OCI-LY3 (cell line): ENCODE data around the gene HOXC6.
A peak's percentile ranks its signal among the peaks of the same experiment; 100 is the strongest.

Experiments used
- H2AFZ ChIP-seq: fragments of 200-600, 300-600 bp; shearing (Covaris generic); 2 replicates; pipeline ENCODE4 v1.6.0; 2014; ENCODE audit warnings: antibody characterized with exemption, low read depth, low read length
- H3K27ac ChIP-seq: fragments of 200-600, 300-600 bp; sonication (generic); 2 replicates; pipeline ENCODE4 v1.5.1; 2014; ENCODE audit warnings: mild to moderate bottlenecking, low read length, moderate library complexity, mixed read lengths
- H3K27me3 ChIP-seq: fragments of 200-600, 300-600 bp; sonication (generic); 2 replicates; pipeline ENCODE4 v1.6.1; 2014; ENCODE audit warnings: low read depth, low read length, mixed read lengths
- H3K36me3 ChIP-seq: fragments of 200-600, 300-600 bp; sonication (generic); replicated peaks from 2 replicates; pipeline ENCODE3; 2014; ENCODE audit warnings: low read depth, low read length, mixed read lengths
- H3K4me1 ChIP-seq: fragments of 300-600, 200-600 bp; sonication (generic); 2 replicates; pipeline ENCODE4 v1.6.1; 2014; ENCODE audit warnings: low read length, mixed read lengths
- H3K4me2 ChIP-seq: fragments of 200-600, 300-600 bp; sonication (generic); 2 replicates; pipeline ENCODE4 v1.6.1; 2014; ENCODE audit warnings: low read length, mixed read lengths
- H3K4me3 ChIP-seq: fragments of 300-600, 200-600 bp; sonication (generic); 2 replicates; pipeline ENCODE4 v1.5.1; 2014; ENCODE audit warnings: antibody characterized with exemption, mild to moderate bottlenecking, low read length, moderate library complexity
- H3K79me2 ChIP-seq: fragments of 300-600, 200-600 bp; shearing (Covaris generic); 2 replicates; pipeline ENCODE4 v1.6.1; 2014; ENCODE audit warnings: mild to moderate bottlenecking, low read length, mixed read lengths
- H3K9ac ChIP-seq: fragments of 300-600, 200-600 bp; shearing (Covaris generic); 2 replicates; pipeline ENCODE4 v1.6.0; 2014; ENCODE audit warnings: mild to moderate bottlenecking, low read length, moderate library complexity
- H3K9me3 ChIP-seq: fragments of 200-600, 300-600 bp; shearing (Covaris generic); 2 replicates; pipeline ENCODE4 v1.6.1; 2014; ENCODE audit warnings: low read length, mixed read lengths; ENCODE audit not compliant: insufficient read depth
- H4K20me1 ChIP-seq: fragments of 200-600, 300-600 bp; sonication (generic); 2 replicates; pipeline ENCODE4 v1.6.1; 2016; ENCODE audit warnings: low read length, mixed read lengths; ENCODE audit not compliant: insufficient read depth
- EZH2phosphoT487 ChIP-seq: fragments of 200-600 bp; shearing (Covaris generic); IDR thresholded peaks from 2 replicates; pipeline ENCODE4 v1.6.1; 2018; ENCODE audit warnings: antibody characterized with exemption, mixed run types, low read depth
- TF ChIP-seq, protein P1 (sequence below): fragments of 200-600, 300-600 bp; sonication (generic); IDR thresholded peaks from 2 replicates; pipeline ENCODE4 v1.5.1; 2014; ENCODE audit warnings: antibody characterized with exemption, low read length, low read depth

HOXC6 gene

DNA sequence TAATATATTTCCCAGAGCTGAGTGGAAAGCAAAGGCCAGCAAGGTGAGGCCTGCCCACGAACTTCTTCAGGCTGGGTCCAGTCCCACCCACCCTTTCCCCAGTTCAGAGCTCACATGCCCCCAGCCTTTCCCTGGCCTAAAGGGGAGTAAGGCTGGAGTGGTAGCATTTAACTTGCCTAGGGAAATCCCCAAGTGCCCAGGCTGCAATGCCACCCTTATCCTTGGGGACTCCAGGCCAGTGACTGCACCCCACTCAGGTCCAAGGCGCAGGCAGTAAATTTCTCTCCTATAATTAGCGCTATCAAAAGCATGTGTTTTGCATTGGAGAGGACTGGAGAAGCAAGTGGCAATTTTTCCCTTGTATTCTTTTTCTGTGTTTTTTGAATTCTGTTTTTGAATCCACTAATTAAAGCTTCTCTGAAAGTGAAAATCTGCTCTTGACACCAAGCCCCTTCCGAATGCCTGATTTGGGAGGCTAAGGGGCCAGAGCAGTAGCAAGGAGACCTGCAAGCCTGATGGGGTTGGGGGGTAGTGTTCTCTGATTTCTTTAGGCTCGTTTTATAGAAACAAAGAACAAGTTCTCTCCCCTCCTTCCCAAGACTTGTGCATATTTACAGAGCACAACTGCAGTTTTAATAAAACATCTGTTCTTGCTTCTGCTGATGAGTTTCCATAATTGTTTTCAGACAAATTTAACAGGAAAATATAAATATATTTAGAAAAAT is 3.5 kb upstream of the HOXC6 start:
- H3K27me3 ChIP-seq = no peaks in the 10 kb centered on the region
- peak overlapping the region; percentile 91 for H3K4me2 ChIP-seq
- peaks cover 74% of the 10 kb centered on the region for H3K4me1 ChIP-seq
- no peaks in the 10 kb centered on the region for H3K36me3 ChIP-seq
- H3K4me3 ChIP-seq = peak overlapping the region; percentile 64; the same call in 1 of the 2 replicates
- no peak overlapping the region for H2AFZ ChIP-seq
- TF ChIP-seq, protein P1, sequence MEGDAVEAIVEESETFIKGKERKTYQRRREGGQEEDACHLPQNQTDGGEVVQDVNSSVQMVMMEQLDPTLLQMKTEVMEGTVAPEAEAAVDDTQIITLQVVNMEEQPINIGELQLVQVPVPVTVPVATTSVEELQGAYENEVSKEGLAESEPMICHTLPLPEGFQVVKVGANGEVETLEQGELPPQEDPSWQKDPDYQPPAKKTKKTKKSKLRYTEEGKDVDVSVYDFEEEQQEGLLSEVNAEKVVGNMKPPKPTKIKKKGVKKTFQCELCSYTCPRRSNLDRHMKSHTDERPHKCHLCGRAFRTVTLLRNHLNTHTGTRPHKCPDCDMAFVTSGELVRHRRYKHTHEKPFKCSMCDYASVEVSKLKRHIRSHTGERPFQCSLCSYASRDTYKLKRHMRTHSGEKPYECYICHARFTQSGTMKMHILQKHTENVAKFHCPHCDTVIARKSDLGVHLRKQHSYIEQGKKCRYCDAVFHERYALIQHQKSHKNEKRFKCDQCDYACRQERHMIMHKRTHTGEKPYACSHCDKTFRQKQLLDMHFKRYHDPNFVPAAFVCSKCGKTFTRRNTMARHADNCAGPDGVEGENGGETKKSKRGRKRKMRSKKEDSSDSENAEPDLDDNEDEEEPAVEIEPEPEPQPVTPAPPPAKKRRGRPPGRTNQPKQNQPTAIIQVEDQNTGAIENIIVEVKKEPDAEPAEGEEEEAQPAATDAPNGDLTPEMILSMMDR = no peak
- no peak for TF ChIP-seq EZH2phosphoT487
- peak overlapping the region; percentile 60; the same call in 1 of the 2 replicates for H3K9ac ChIP-seq
- no peak overlapping the region; the same call in 1 of the 2 replicates for H3K27ac ChIP-seq
- H4K20me1 ChIP-seq = no peaks in the 10 kb centered on the region
- H3K9me3 ChIP-seq = no peaks in the 10 kb centered on the region
- no peaks in the 10 kb centered on the region for H3K79me2 ChIP-seq

DNA sequence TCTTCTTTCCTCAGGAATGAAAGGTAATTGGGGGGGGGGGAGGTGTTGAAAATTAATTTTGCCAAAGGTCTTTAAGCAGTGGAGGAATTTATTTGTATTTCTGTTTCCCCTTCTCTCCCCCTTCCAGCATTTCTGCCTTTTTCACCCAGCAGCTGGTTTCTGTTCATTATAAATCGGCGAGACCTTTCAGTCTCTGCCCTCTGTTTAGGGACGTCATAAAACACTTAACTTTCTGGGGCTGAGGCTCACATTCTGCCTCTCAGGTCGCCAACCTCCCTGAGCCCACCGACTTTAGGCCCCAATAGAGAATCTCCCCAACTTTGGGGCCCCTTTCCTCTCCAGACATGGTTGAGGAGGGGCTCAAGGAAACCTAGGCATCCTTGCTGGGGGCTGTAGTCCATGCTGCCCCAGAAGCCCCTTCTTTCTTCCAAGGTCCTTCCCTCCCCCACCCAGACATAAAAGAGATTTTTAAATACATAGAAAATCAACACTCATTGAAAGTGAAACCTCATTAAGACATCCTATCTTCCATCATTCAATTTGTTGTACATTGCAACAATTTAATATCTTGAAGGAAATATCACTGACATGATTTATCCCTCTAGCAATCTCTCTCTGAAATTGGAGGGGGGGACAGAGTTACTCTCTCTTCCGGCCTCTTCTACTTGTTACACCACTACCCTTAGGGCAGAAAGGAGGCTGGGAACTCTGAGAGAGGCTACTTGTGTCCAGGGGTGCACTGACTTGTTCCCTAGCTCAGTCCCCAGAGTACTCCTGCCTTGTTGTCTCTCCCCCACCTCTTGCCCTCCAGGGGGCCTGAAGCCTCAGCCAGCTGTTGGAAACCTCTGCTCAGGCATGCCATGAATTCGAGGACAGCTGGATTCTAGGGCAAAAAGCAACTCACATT is 2.5 kb upstream of the HOXC6 start:
- peaks cover 66% of the 10 kb centered on the region for H3K4me1 ChIP-seq
- peak overlapping the region; percentile 60 for H3K9ac ChIP-seq
- H4K20me1 ChIP-seq = no peaks in the 10 kb centered on the region
- H3K36me3 ChIP-seq = no peaks in the 10 kb centered on the region
- peak overlapping the region; percentile 64 for H3K4me3 ChIP-seq
- H3K79me2 ChIP-seq = no peaks in the 10 kb centered on the region
- no peaks in the 10 kb centered on the region for H3K9me3 ChIP-seq
- peak overlapping the region; percentile 72 for H3K27ac ChIP-seq
- no peaks in the 10 kb centered on the region for H3K27me3 ChIP-seq
- no peak for TF ChIP-seq EZH2phosphoT487
- TF ChIP-seq, protein P1 = no peak
- H3K4me2 ChIP-seq = peak overlapping the region; percentile 91
- peak overlapping the region; percentile 63 for H2AFZ ChIP-seq

DNA sequence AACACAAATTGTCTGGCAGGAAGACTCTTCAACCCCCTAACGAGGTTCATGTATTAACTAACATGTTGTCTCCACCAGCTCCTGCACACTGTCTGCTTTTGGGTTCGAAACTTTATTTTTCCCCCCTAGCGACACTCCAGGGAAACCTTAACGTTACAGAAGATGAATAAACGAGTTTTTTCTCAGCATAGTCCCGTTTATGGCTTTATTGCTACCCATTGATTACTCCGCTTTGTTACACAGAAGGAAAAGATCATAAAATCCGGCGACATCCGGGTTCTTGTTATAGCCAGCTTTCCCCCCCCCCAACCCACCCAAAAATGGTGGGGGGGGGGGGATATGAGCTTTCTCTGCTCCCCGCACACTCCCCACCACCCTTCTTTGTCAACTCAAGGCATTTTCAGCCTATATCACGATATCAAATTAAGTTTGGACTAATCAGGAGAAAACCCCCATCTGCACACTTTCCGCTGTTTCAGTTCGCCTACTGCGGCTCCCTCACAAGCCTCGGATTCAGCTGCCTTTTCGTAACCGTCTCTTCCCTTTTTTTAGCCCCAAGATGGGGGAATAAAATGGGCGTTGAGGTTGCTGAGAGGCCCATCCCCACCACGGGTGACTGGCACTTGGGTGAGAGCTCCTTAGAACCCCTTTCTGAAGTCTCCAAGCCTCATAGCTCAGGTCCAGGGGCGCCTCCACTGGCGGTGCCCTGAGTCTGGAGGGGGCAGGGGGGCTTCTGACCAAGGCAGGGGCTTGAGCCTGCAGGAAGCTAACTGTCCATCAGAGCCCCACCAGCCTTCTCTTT is 1.4 kb upstream of the HOXC6 start:
- H4K20me1 ChIP-seq = no peaks in the 10 kb centered on the region
- H3K79me2 ChIP-seq = no peaks in the 10 kb centered on the region
- H3K4me3 ChIP-seq = peak overlapping the region; percentile 64
- H3K9ac ChIP-seq = peak overlapping the region; percentile 60
- H3K4me1 ChIP-seq = peaks cover 55% of the 10 kb centered on the region
- peak overlapping the region; percentile 91 for H3K4me2 ChIP-seq
- H3K27ac ChIP-seq = peak overlapping the region; percentile 72
- no peaks in the 10 kb centered on the region for H3K27me3 ChIP-seq
- TF ChIP-seq, protein P1 = no peak
- TF ChIP-seq EZH2phosphoT487 = no peak
- peak overlapping the region; percentile 63 for H2AFZ ChIP-seq
- H3K9me3 ChIP-seq = no peaks in the 10 kb centered on the region
- H3K36me3 ChIP-seq = no peaks in the 10 kb centered on the region
